Erythroblast (primary cell): ENCODE data around the gene CNGB1.
"Not testable (repeated sequence)": the region's sequence is repeated elsewhere in the genome, so short reads cannot be mapped to it uniquely, and the experiment has no call there.

Source experiments
- DNase-seq, 2 experiments: peaks; one replicate each; lab custom pipeline; 2025; lab: John Stamatoyannopoulos, UW
- GATA1 ChIP-seq: IDR thresholded peaks from 2 replicates; pipeline ENCODE4 v1.6.1; 2011; ENCODE audit warnings: low read depth, mild to moderate bottlenecking, control low read depth, low read length, moderate library complexity
- POLR2A ChIP-seq: IDR thresholded peaks from 2 replicates; pipeline ENCODE4 v1.6.1; 2011; ENCODE audit warnings: mild to moderate bottlenecking, low read length

The CNGB1 gene

GRCh38 chr16:57949013-57949412 lies 21.9 kb downstream of the CNGB1 start:
- DNase-seq: no peak
- TF ChIP-seq POLR2A (no peak), GATA1 (no peak)

DNA sequence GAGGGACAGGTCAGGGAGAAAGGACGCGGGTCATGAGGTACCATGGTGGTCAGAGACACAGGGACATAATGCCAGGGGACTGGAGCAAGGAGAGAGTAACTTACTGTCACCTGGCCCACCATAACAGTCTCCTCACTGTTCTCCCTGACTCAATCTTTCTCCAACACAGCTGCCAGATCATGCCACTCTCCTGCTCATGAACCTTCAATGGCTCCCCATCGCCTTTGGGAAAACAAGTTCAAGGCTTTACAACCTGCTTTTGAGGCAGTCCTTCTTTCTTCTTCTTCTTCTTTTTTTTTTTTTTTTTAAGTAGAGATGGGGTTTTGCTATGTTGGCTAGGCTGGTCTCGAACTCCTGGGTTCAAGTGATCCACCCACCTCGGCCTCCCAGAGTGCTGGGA lies 22.9 kb downstream of the CNGB1 start:
- DNase-seq: no peak
- TF ChIP-seq POLR2A (no peak), GATA1 (no peak)

DNA sequence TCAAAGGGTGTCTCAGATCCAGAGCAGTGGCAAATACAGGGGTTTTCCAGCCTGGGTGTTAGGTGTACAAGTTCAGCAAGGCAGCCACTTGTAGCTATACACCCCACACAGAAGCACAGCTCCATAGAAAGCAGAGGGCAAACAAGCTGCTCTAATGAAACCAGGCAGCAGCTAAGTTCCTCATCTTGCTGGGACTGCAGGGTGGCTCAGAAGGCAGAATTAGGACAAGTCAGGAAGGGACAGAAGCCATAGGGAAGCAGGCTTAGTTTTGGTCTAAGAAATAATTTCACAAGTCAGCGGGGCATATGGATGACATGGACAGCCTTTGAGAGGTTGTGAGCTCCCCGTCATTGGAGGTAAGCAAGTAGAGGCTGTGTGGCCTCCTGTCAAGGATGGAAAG lies 23.7 kb downstream of the CNGB1 start:
- TF ChIP-seq POLR2A (no peak), GATA1 (no peak)

DNA sequence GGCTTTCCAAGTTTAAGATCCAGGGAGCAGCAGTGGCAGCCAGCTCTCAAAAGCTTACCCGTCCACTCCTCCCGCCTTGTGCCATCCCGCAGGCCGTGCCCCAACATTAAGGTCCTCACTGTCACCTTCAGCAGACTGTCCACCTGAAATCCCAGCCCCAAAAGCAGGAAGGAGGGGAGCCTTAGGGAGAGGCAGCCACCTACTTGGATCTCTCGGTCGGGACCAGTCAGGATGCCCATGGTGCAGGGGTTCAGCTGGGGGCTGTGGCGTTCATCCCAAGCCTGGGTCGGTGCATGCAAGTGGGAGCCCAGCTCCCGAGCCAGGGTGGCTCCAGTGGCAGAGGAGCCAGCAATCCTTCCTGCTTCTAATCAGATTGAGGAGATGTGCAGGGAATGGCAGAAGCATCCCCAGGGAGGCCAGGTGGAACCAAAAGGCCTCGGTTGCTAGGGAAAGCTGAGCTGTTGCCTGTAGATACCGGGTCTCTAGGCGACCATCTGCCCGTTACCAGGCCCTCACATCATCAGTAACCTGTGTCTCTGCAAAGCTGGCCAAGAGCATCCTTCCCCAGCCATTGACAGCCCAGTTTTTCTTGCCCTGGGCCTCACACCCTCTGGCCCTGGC lies 24.6 kb downstream of the CNGB1 start:
- TF ChIP-seq GATA1 (no peak), POLR2A (no peak)
- no peak for DNase-seq

More for the DNA sequence above, 23.7 kb downstream of the CNGB1 start:
- no peak for DNase-seq

DNA sequence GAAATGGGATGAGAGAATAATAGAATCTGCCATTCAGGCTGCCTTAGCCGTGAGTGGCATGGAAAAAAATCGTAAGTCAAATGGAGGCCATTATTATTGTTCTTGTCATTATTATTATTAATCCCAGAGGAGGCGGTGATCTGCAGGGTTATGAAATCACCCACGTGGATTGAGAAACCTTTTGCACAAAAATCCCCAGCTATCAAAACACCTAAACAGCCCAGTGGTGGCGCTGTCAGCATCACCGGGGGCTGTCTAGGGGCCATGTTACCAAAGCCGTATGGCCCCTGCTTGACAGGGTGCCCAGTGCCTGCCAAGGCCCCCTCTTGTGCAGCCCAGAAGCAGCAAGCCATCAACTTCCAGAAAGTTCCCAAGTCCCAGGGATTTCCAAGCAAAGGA lies 25.2 kb downstream of the CNGB1 start:
- DNase-seq: no peak
- no peak for TF ChIP-seq POLR2A

DNA sequence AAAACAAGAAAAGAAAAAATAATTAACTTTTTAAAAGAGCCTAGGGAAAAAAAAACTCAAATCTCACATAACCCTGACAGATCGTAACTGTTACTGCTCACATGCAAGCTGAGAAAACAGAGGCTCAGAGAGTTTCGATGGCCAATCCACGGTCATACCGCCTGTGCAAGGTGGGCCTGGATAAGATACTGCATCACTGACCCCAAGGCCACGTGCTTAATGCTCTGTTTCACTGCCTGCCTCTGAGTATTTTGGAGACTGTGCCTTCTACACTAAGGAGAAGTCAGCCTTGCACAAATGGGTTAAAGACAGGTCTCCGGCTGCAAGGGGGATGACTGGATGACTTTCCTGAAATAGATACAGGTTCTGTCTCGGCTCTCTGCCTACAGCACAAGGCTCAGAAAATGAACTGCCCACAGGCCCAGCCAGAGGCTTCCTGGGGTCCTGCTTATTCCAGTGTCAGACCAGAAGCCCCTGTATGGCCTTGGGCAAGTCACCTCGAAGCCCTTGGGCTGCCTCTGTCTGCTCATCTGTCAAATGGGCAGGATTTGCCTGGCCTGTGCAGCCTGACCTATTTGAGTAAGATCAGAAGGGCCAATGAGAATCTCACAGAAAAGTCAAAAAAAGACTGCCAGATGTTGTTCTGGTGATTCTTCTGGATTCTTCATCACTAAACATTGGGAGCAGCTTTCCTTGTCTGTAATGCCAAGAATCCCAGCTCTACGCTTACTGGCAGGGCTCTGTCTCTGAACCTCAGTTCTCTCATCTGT lies 25.8 kb downstream of the CNGB1 start:
- no peak for DNase-seq
- no peak for TF ChIP-seq POLR2A
- no peak for TF ChIP-seq GATA1

GRCh38 chr16:57943381-57943780 lies 27.5 kb downstream of the CNGB1 start:
- DNase-seq: not testable (repeated sequence)

DNA sequence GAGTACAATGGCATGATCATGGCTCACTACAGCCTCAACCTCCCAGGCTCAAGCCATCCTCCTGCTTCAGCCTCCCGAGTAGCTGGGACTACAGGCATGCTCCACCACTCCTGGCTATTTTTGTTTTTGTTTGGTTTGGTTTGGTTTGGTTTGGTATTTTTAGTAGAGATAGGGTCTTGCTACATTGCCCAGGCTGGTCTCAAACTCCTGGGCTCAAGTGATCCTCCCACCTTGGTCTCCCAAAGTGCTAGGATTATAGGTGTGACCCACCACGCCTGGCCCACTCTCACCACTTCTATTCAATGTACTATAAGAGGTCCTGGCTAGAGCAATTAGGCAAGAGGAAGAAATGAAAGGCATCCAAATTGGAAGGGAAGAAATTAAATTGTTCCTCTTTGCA lies 29.0 kb downstream of the CNGB1 start:
- not testable (repeated sequence) for DNase-seq

- no peak for DNase-seq
- TF ChIP-seq POLR2A (no peak), GATA1 (no peak)
Measured at GRCh38 chr16:57941016-57941664, 29.8 kb downstream of the CNGB1 start.

DNA sequence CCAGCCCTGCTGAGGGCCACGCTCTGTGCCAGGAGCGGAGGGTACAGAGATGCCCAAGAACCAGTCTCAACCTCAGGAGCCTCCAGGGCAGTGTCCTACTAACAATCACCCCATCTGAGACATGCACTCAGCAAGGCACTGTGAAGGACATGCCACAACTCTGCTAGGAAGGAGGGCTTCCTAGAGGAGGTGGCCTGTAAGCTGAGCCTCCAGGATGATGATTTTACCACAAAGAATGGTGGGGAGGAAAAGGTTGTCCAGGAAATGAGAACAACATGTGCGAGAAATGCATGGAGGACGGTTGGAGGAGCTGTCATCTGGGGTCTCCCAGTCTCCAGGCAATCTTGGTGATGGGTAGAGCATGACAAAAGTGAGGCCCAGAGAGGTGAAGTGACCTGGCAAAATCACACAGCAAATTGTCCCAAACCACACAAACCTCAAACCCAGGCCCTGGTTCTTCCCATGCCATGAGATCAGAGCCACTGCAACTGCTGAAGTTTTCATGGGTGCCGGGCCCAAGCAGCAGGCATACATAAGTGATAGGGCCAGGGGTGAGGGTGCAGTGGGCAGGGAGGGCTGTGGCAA lies 30.5 kb downstream of the CNGB1 start:
- DNase-seq: no peak
- TF ChIP-seq GATA1: no peak

GRCh38 chr16:57939872-57940224 lies 31.1 kb downstream of the CNGB1 start:
- DNase-seq: no peak

GRCh38 chr16:57938936-57939871 lies 31.7 kb downstream of the CNGB1 start:
- TF ChIP-seq GATA1: no peak
- TF ChIP-seq POLR2A: no peak
- DNase-seq: no peak

More at GRCh38 chr16:57939872-57940224, 31.1 kb downstream of the CNGB1 start:
- TF ChIP-seq POLR2A (no peak), GATA1 (no peak)

DNA sequence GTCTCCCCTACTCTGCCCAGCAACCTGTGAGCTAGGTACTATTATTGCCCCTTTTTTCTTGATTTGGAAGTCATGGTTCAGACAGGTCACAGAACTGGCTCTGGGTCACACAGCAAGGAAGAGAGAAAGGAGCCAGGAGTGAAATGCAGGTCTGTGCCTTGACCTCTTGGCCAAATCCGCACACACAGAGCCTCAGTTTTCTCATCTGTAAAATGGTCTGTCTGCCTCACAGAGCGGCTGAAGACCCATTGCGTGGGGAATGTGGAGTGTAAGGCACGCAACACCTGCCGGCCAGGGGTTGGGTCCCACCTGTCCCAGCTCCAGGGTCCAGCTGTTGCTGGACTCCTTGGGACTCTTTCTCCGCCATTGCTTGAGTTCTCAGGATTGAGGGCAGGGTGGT lies 32.4 kb downstream of the CNGB1 start:
- TF ChIP-seq POLR2A (no peak), GATA1 (no peak)
- DNase-seq: no peak
